DND-41 (cell line): Measurements from ENCODE around the gene FRMD3.

Experiments
- ATAC-seq: fragments of 200-7000 bp; cut with Tn5 transposase; 3 replicates; pipeline ENCODE4 v1.9.1; 2021; ENCODE audit warnings: low read depth; ENCODE audit not compliant: insufficient read depth
- DNase-seq: peaks from one replicate; pipeline ENCODE4 v3.0.0-alpha.2; 2020
- H2AFZ ChIP-seq: 2 replicates; pipeline ENCODE4 v1.6.0; 2012; ENCODE audit warnings: low read depth, low read length
- H3K27ac ChIP-seq: 2 replicates; pipeline ENCODE4 v1.5.1; 2012; ENCODE audit warnings: low read length, inconsistent platforms
- H3K27me3 ChIP-seq: fragments of 200-600 bp; sonication (generic); 2 replicates; pipeline ENCODE4 v1.6.0; 2012; ENCODE audit warnings: low read length, mild to moderate bottlenecking, inconsistent platforms; ENCODE audit not compliant: insufficient read depth, poor library complexity
- H3K36me3 ChIP-seq: 2 replicates; pipeline ENCODE4 v1.5.1; 2012; ENCODE audit warnings: low read length, inconsistent platforms; ENCODE audit not compliant: insufficient read depth
- H3K4me1 ChIP-seq: 2 replicates; pipeline ENCODE4 v1.5.1; 2012; ENCODE audit warnings: mild to moderate bottlenecking, low read length; ENCODE audit not compliant: insufficient read depth
- H3K4me2 ChIP-seq: 2 replicates; pipeline ENCODE4 v1.6.0; 2012; ENCODE audit warnings: mild to moderate bottlenecking, moderate library complexity, low read length, inconsistent platforms; ENCODE audit not compliant: insufficient read depth
- H3K4me3 ChIP-seq, 2 experiments: fragments of 200-600 bp in 1 of 2; shearing (Covaris generic) in 1 of 2; 2 replicates each; pipeline ENCODE4 v1.5.1; 2012 to 2016; ENCODE audit warnings: inconsistent platforms in 2 of 2, low read length in 2 of 2, mild to moderate bottlenecking in 2 of 2, low read depth in 1 of 2, moderate library complexity in 1 of 2
- H3K79me2 ChIP-seq: 2 replicates; pipeline ENCODE4 v1.6.0; 2012; ENCODE audit warnings: low read length, inconsistent platforms; ENCODE audit not compliant: insufficient read depth
- H3K9ac ChIP-seq: 2 replicates; pipeline ENCODE4 v1.6.0; 2012; ENCODE audit warnings: low read depth, mild to moderate bottlenecking, inconsistent platforms, low read length, moderate library complexity
- H3K9me3 ChIP-seq: 2 replicates; pipeline ENCODE4 v1.5.1; 2012; ENCODE audit warnings: low read length, moderate library complexity, mild to moderate bottlenecking, inconsistent platforms; ENCODE audit not compliant: insufficient read depth, severe bottlenecking
- H4K20me1 ChIP-seq: 2 replicates; pipeline ENCODE4 v1.6.0; 2012; ENCODE audit warnings: low read length; ENCODE audit not compliant: insufficient read depth
- EZH2 ChIP-seq: IDR thresholded peaks from 3 replicates; pipeline ENCODE4 v1.6.1; 2012; ENCODE audit warnings: borderline replicate concordance, low read depth, mild to moderate bottlenecking, moderate library complexity, low read length, inconsistent platforms; ENCODE audit not compliant: severe bottlenecking
- TF ChIP-seq, protein P1 (sequence below): IDR thresholded peaks from 2 replicates; pipeline ENCODE4 v1.5.1; 2012; ENCODE audit warnings: borderline replicate concordance, low read length, moderate library complexity, mild to moderate bottlenecking; ENCODE audit not compliant: poor library complexity, severe bottlenecking; ENCODE audit errors: extremely low read depth

The FRMD3 gene

GRCh38 chr9:83403527-83404238 is 134.5 kb downstream of the FRMD3 start:
- DNase-seq (no peak), ATAC-seq (no peak)
- Histone ChIP-seq H2AFZ (no peak overlapping the region), H3K79me2 (no peaks in the 10 kb centered on the region), H3K9me3 (no peaks in the 10 kb centered on the region), H4K20me1 (no peaks in the 10 kb centered on the region), H3K27ac (no peak overlapping the region), H3K4me2 (no peak overlapping the region), H3K36me3 (no peaks in the 10 kb centered on the region), H3K9ac (no peak overlapping the region), H3K4me3 (no peak overlapping the region), H3K4me1 (no peaks in the 10 kb centered on the region), H3K27me3 (no peaks in the 10 kb centered on the region)
- TF ChIP-seq, protein P1, sequence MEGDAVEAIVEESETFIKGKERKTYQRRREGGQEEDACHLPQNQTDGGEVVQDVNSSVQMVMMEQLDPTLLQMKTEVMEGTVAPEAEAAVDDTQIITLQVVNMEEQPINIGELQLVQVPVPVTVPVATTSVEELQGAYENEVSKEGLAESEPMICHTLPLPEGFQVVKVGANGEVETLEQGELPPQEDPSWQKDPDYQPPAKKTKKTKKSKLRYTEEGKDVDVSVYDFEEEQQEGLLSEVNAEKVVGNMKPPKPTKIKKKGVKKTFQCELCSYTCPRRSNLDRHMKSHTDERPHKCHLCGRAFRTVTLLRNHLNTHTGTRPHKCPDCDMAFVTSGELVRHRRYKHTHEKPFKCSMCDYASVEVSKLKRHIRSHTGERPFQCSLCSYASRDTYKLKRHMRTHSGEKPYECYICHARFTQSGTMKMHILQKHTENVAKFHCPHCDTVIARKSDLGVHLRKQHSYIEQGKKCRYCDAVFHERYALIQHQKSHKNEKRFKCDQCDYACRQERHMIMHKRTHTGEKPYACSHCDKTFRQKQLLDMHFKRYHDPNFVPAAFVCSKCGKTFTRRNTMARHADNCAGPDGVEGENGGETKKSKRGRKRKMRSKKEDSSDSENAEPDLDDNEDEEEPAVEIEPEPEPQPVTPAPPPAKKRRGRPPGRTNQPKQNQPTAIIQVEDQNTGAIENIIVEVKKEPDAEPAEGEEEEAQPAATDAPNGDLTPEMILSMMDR, result no peak
- no peak for TF ChIP-seq EZH2

DNA sequence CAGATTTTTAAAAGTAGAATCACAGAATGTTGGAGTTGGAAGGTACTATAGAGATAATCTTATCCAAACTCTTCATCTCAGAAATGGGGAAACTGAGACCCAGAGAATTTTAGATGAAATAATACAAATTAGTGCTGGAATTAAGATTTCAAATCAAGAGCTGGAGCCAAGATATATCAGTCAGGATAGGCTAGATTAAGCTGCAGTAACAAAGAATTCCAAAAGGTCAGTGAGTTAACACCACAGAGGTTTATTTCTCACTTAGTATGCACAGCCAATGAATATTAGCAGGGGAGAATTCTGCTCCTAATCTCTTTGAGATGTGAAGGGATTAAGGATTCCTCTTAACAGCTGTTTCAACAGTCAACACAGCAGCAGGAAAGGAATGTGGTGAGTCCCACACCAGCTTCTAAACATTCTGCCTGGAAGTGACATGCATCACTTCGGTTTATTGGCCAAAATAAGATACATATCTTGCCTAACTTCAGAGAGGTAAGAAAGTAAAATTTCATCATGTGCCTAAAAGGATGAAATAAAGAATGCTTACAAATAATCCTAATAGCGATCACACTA is 136.8 kb downstream of the FRMD3 start:
- H3K27ac ChIP-seq, result no peak overlapping the region
- no peak overlapping the region for H3K4me3 ChIP-seq
- no peaks in the 10 kb centered on the region for H3K4me1 ChIP-seq
- no peak for DNase-seq
- TF ChIP-seq, protein P1, result no peak
- TF ChIP-seq EZH2, result no peak
- no peak overlapping the region for H2AFZ ChIP-seq
- no peaks in the 10 kb centered on the region for H3K36me3 ChIP-seq
- no peak overlapping the region for H3K9ac ChIP-seq
- H3K9me3 ChIP-seq, result no peaks in the 10 kb centered on the region
- no peaks in the 10 kb centered on the region for H3K27me3 ChIP-seq
- H3K79me2 ChIP-seq, result no peaks in the 10 kb centered on the region
- H4K20me1 ChIP-seq, result no peaks in the 10 kb centered on the region
- no peak overlapping the region for H3K4me2 ChIP-seq
- no peak for ATAC-seq

DNA sequence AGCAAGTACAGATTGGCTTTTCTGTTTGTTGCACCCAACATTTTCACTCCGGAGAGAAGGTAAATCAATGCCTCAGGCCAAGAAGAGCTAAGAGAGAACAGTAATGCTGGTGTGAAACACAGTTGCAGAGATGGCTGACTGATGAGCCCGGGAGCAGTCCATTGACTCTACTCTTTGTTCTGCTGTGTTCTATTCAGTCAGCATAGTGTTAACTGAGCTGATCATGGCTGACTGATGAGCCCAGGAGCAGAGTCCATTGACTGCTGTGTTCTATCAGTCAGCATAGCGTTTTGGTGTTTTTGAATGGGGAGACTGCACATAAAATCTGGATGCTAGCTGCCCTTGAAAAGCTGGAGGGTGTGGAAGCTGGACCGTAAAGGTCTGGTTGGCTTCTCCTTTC is 141.4 kb downstream of the FRMD3 start:
- Histone ChIP-seq H3K4me1 (no peaks in the 10 kb centered on the region), H3K27me3 (no peaks in the 10 kb centered on the region), H3K9ac (no peak overlapping the region), H3K4me2 (no peak overlapping the region), H3K79me2 (no peaks in the 10 kb centered on the region), H4K20me1 (no peaks in the 10 kb centered on the region), H3K4me3 (no peak overlapping the region), H2AFZ (no peak overlapping the region), H3K9me3 (no peaks in the 10 kb centered on the region), H3K27ac (no peak overlapping the region), H3K36me3 (no peaks in the 10 kb centered on the region)
- no peak for ATAC-seq
- TF ChIP-seq, protein P1, result no peak
- no peak for TF ChIP-seq EZH2
- no peak for DNase-seq
